VCaP (cell line): ENCODE results near the gene H3-3A.

Source experiments
- H3K27ac ChIP-seq: fragments of 450-650 bp; 2 replicates; pipeline ENCODE4 v1.5.1; 2017
- CTCF ChIP-seq: fragments of 450-650 bp; conservative IDR thresholded peaks from 2 replicates; pipeline ENCODE4 v1.5.1; 2017; ENCODE audit warnings: mild to moderate bottlenecking, moderate library complexity

Gene H3-3A

GRCh38 chr1:226097866-226098625, 35.5 kb downstream of the H3-3A start:
- H3K27ac ChIP-seq, result no peak overlapping the region
- no peak for TF ChIP-seq CTCF

- no peak overlapping the region for H3K27ac ChIP-seq
Measured at GRCh38 chr1:226098870-226099835, 36.6 kb downstream of the H3-3A start.

GRCh38 chr1:226100436-226101391, 38.2 kb downstream of the H3-3A start:
- H3K27ac ChIP-seq, result 0 out of 2 replicates have a peak overlapping the region, but pooled peaks have one; percentile 4
- no peak; the same call in 1 of the 2 replicates for TF ChIP-seq CTCF

More at GRCh38 chr1:226098870-226099835, 36.6 kb downstream of the H3-3A start:
- TF ChIP-seq CTCF, result no peak

- no peak overlapping the region for H3K27ac ChIP-seq
- TF ChIP-seq CTCF, result no peak
Measured at GRCh38 chr1:226104671-226105121, 42.2 kb downstream of the H3-3A start.

- H3K27ac ChIP-seq, result peak overlapping the region; percentile 99
- no peak for TF ChIP-seq CTCF
Measured at GRCh38 chr1:226107471-226108460, 45.2 kb downstream of the H3-3A start.
